HG02885 (cell line): ENCODE measurements around the gene DPP9.

Source experiments
- ATAC-seq: cut with Tn5 transposase; IDR thresholded peaks from one replicate; pipeline ENCODE4 v1.9.1; 2021; ENCODE audit warnings: mild to moderate bottlenecking; ENCODE audit not compliant: unreplicated experiment, poor library complexity

DPP9 gene

DNA sequence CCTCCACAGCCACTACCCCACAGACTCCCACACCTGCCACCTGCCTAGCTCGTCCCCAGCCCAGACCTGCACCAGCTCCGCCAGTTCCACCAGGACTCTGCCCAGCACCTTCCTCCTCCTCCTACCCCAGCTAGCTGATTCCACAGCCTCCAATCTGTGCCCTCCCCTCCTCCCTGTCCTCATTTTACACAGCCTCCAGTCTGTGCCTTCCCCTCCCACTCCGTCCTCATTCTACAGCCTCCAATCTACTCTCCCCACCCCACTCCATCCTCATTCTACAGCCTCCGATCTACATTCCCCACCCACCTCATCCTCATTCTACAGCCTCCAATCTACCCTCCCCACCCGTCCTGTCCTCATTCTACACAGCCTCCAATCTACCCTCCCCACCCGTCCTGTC, 60.8 kb downstream of the DPP9 start:
- ATAC-seq = no peak

DNA sequence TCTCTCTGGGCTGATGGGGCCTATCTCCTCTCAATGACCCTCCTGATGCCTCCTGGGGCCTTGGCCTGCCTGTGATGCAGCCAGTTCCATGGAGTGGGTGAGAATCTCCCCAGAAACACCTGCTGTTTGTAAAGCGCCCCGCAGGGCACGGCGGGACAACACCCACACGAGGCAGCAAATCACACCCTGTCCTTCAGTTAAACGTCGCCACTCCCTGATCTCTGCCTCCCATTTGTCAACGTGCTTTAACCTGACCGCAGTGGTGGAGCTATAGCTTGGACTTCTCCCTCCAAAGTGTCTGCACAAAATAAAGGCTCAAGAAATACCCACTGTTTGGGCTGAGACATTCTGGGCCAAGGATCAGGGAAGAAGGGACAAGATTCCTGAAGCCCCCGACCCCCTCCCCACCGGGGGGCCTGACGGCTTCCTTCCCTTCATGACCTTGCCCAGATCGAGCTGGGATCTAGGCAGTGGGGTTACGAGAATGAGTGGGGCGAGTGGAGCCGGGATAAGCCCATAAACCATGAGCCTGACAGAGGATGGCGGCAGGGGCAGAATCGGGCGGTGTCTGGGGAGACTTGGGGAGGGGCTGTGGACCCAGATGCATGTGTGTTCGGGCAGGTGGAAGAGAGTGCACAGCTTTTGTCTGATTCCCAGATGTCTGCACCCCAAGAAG, 61.5 kb downstream of the DPP9 start:
- ATAC-seq = no peak

- ATAC-seq = no peak
Observed at GRCh38 chr19:4660993-4661392, 62.6 kb downstream of the DPP9 start.

DNA sequence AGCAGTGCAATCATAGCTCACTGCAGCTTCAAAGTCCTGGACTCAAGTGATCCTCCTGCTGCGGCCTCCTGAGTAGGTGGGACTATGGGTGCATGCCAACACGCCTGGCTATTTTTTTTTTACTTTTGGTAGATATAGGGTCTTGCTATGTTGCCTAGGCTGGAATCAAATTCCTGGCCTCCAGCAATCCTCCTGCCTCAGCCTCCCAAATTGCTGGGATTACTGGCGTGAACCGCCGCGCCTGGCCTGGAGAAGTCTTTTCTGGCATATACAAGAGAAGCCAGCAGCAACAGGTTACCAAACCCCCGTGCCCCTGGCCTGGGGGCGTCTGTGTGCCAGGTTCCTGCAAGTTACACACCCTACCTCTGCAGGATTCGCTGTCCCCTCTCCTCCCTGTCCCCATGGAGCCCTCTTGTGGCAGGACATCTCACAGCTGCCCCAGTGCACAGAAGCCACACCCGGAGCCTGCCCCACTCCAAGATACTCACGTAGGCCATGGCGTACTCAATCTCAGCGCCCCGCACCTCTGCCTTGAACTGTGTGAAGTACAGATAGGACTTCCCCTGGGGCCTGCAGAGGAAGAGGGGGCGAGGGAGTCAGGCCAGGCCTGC, 63.4 kb downstream of the DPP9 start:
- no peak for ATAC-seq

DNA sequence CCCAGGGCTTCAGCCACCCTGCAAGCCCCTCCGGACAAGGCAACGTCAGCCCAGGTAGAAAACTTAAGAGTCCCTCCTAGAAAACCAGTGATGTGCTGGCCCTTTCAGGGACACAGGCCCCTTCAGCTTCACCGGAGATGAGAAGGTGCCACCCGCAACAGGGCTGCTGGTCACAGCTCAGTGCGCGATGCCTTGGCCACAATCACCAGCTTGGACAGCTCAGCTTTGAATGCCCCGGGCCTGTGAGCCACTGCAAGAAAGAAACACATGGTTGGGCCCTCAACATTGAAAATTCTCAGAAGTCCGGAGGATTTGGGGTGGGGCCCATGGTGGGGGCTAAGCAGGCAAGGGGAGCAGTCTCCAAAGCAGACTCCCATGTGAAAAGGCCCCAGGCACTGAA, 65.8 kb downstream of the DPP9 start:
- no peak for ATAC-seq

DNA sequence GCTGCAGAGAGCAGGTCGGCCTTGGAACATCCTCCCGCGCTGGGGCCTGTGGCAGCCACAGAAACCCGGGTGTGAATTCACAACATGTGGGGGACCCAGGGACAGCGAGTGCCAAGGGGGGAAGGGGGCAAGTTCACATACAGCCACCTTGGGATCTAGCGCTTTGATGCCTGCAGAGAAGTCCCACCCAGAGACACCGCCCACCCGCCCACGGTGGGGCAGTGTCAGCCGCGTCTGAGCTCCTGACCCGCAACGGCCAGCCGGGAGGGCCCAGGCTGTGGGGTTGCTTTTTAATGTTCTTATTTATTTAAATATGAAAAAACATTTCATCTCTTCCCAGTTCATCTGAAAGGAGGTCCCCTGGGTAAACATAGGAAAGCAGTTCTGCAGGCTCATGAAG, 66.4 kb downstream of the DPP9 start:
- no peak for ATAC-seq

- ATAC-seq = no peak
Observed at GRCh38 chr19:4656102-4656501, 67.5 kb downstream of the DPP9 start.

GRCh38 chr19:4654437-4655361, 68.9 kb downstream of the DPP9 start:
- ATAC-seq = no peak

DNA sequence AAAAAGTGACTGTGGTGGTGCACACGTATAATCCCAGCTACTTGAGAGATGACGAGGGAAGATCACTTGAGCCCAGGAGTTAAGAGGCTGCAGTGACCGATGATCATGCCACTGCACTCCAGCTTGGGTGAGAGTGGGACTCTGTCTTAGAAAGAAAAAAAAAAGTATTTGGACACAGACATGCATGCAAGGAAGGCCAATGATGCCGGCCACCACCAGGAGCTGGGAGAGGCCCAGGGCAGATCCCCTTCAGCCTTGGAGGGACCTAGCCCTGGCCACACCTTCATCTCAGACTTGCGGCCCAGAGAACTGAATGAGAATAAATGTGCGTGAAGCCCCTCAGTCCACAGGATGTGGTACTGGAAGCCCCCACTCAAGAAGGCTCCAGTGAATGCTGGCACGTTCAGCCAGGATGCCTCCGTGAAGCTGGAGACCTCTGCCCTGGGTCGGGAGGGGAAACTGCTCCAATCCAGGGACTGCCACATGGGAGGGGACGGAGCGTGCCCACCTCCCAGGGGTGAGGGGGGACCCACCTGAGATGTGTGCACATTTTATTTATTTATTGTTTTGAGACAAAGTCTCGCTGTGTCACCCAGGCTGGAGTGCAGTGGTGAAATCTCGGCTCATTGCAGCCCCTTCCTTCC, 69.7 kb downstream of the DPP9 start:
- no peak for ATAC-seq

DNA sequence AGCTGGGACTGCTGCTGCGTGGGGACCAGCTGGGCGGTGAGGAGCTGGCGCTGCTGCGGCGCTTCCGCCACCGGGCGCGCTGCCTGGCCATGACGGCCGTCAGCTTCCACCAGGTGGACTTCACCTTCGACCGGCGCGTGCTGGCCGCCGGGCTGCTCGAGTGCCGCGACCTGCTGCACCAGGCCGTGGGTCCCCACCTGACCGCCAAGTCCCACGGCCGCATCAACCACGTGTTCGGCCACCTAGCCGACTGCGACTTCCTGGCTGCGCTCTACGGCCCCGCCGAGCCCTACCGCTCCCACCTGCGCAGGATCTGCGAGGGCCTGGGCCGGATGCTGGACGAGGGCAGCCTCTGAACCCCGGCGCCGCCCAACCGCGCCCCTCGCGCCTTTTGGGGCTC, 71.6 kb downstream of the DPP9 start:
- ATAC-seq = no peak

DNA sequence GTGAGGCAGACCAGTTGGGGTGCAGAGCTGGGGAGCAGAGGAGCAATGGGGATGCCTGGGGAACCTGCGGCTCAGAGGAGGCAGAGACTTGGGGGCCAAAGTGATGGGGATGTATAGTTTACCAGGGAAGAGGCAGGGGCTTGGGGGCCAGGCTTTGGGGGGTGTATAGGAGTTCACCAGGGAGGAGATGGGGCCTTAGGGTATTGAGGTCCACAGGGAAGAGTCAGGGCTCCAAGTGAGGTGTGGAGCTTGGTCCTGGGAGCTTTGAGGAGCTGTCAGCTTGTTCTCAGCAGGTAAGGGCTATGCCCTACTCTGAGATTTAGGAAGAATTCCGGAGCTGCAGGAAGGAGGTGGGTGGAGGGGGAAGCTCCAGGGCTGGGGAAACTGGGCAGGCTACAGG, 73.5 kb downstream of the DPP9 start:
- ATAC-seq = no peak

DNA sequence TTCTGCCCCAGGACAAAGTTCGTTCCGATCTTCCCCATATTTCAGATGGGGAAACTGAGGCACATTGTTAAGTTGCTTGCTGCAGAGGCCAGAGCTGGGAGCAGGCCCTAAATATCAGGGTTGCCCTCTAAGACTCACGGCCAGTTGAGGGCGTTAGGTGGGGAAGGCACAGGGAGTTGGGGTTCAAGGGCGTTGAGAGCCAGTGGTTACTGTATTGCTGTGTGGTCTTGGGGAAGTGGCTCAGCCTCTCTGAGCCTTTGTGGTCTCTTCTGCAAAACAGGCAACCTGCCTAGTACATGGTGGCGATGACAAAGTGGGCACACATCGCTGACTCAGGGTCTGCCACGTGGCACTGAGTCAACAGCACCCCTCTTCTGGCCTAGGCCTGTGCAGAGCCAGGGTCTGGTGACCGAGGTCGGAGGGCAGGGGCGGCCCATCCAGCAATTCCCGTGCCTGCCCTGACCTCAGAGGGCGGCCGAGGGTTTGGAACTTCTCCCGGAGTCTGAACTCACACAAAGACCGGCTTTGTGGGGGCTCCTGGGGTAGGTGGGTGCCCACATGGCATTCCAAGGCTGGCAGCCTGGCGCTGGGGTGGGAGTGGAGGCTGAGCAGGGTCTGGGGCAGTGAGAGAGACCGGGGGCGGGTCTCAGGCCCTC, 74.1 kb downstream of the DPP9 start:
- no peak for ATAC-seq

DNA sequence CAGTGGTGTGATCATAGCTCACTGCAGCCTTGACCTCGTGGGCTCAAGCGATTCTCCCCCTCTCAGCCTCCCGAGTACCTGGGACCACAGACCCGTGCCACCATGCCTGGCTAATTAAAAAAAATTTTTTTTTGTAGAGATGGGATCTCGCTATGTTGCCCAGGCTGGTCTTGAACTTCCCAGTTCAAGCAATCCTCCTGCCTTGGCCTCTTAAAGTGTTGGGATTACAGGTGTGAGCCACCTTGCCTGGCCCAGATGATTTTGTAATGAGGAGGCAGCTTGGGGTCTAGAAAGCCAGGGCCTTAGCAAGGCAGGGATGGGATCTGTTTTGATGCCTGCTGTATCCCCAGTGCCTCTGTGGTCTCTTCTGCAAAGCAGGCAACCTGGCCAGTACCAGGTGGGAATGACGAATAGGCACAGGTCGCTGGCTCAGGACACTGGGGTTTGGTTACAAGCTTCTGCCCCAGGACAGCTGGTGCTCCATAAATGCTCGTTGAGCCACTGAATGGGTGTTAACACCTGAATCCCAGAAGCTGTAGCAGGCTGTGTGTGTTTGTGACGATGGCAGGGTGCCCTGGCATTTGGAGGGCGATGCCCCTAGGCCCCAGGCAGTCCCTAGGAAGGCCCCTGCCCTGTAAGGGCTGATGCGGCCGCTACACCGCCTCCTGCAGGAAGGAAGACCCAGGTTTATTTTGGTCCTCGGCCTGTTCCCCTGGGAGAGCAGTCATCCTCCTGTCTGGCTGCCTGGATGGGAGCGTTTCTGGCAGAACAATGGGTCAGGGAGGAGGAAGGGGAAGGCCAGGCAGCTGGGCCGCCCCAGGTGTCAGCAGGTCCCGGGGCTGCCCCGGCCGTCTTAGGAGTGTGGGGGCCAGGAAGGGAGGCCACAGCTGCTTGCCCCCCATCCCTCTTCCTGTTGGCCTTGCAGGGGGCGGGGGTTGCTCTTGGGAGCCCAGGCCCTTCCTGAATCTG, 75.7 kb downstream of the DPP9 start:
- no peak for ATAC-seq

DNA sequence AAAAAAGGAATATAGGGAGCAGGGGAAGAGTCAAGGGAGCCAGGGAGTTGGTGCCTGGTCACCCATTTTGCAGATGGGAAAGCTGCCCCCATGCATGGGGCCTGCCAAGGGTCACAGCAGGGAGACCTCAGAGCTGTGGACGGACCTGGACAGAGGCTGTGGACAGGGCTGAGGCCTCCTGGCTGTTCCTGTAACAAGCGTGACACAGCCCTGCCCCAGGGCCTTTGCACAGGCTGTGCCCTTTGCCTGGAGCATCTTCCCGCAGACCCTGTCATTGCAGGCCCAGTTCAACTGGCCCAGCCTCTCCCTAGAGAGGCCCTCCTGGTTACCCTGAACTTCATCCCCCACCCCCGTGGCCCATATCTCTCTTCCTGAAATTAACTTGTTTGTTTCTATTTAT, 77.9 kb downstream of the DPP9 start:
- ATAC-seq = no peak

GRCh38 chr19:4642625-4643024, 81.0 kb downstream of the DPP9 start:
- ATAC-seq = no peak

- no peak for ATAC-seq
Observed at GRCh38 chr19:4641132-4641531, 82.5 kb downstream of the DPP9 start.

GRCh38 chr19:4640247-4641000, 83.2 kb downstream of the DPP9 start:
- ATAC-seq = no peak

- peak; percentile 5 for ATAC-seq
Observed at GRCh38 chr19:4639531-4640246, 84.0 kb downstream of the DPP9 start.
